Activated naive CD4-positive, alpha-beta T cell treated with anti-CD3 and anti-CD28 coated beads, Interleukin-2, amount 10 ng/mL, durations not matched to agents 7 days and 5 days (primary cell): ENCODE measurements around the gene CNN1.

Experiments
- CTCF ChIA-PET: fragments of 350-600 bp; sonication (Branson Sonifier 250); formaldehyde crosslinking; loops from one replicate; lab custom pipeline; 2021; ENCODE audit warnings: antibody characterized with exemption; lab: Charles Lee
- DNase-seq: peaks from one replicate; pipeline ENCODE4 v3.0.0-alpha.2; 2020
- H3K27ac Mint-ChIP-seq: one replicate; pipeline ENCODE4 v1.8.0; 2021; ENCODE audit warnings: mild to moderate bottlenecking, moderate library complexity, mixed read lengths
- H3K27me3 Mint-ChIP-seq: one replicate; pipeline ENCODE4 v1.8.0; 2021; ENCODE audit warnings: mild to moderate bottlenecking, mixed read lengths
- H3K36me3 Mint-ChIP-seq: one replicate; pipeline ENCODE4 v1.8.0; 2021; ENCODE audit warnings: mixed read lengths
- H3K4me1 Mint-ChIP-seq: one replicate; pipeline ENCODE4 v1.8.0; 2021; ENCODE audit warnings: mixed read lengths
- H3K4me3 Mint-ChIP-seq: one replicate; pipeline ENCODE4 v1.8.0; 2021; ENCODE audit warnings: mild to moderate bottlenecking, moderate library complexity, mixed read lengths
- H3K9me3 Mint-ChIP-seq: one replicate; pipeline ENCODE4 v1.8.0; 2021; ENCODE audit warnings: mixed read lengths

CNN1 gene

DNA sequence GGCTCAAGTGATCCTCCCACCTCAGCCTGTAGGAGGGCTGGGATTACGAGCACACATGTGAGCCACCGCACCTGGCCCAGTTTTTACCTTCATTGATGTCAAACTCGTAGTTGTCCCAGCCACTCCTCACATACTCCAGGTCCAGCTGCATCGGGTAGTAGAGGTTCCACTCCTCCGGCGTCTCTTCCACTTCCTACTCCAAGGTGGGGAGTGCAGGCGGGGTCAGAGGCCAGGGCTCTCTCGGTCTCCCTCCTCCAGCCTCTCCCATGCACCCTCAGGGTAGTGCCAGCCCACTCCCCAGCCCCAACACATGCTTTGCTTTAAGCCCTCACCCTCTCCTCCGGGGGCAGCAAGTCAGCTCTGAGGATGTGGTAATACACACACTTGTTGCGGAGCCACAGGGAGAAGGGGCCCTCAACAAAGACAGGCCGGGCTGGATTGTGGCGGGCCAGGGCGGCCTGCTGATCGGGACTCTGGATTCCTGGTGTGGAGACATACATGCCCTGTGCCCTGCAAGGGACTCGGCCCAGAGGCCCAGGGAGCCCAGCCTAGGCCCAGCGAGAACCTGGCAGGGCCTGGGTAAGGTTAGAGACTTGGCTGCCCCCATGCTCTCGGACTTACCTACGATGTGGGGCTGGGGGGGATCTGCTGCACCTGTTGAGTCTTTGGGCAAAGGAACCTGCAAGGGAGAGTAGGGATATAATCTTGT is 31.1 kb upstream of the CNN1 start:
- DNase-seq, result no peak
- CTCF ChIA-PET, result no interaction called here

GRCh38 chr19:11510444-11510843 is 28.2 kb upstream of the CNN1 start:
- DNase-seq, result no peak
- Mint-ChIP-seq H3K9me3 (no peaks in the 10 kb centered on the region), H3K27me3 (no peaks in the 10 kb centered on the region), H3K4me1 (peaks cover 14% of the 10 kb centered on the region), H3K27ac (no peak overlapping the region), H3K36me3 (peaks cover 9% of the 10 kb centered on the region), H3K4me3 (no peak overlapping the region)
- CTCF ChIA-PET, result interaction anchor here (0.8 kb wide), 1 partner anchor 15 kb away, joined by 3 read pairs; no protein-coding TSS in a partner anchor

More for the DNA sequence above, 31.1 kb upstream of the CNN1 start:
- no peaks in the 10 kb centered on the region for H3K9me3 Mint-ChIP-seq
- no peak overlapping the region for H3K27ac Mint-ChIP-seq
- H3K36me3 Mint-ChIP-seq, result peaks cover 10% of the 10 kb centered on the region
- H3K4me3 Mint-ChIP-seq, result peak overlapping the region; percentile 91
- peaks cover 26% of the 10 kb centered on the region for H3K4me1 Mint-ChIP-seq
- H3K27me3 Mint-ChIP-seq, result no peaks in the 10 kb centered on the region

- Mint-ChIP-seq H3K4me1 (no peaks in the 10 kb centered on the region), H3K4me3 (no peak overlapping the region), H3K36me3 (peaks cover 9% of the 10 kb centered on the region), H3K27ac (no peak overlapping the region), H3K9me3 (no peaks in the 10 kb centered on the region), H3K27me3 (no peaks in the 10 kb centered on the region)
- DNase-seq, result no peak
- CTCF ChIA-PET, result interaction anchor here (1.2 kb wide), 1 partner anchor 17 kb away, joined by 3 read pairs; no protein-coding TSS in a partner anchor
Measured at GRCh38 chr19:11513946-11514345, 24.7 kb upstream of the CNN1 start.

DNA sequence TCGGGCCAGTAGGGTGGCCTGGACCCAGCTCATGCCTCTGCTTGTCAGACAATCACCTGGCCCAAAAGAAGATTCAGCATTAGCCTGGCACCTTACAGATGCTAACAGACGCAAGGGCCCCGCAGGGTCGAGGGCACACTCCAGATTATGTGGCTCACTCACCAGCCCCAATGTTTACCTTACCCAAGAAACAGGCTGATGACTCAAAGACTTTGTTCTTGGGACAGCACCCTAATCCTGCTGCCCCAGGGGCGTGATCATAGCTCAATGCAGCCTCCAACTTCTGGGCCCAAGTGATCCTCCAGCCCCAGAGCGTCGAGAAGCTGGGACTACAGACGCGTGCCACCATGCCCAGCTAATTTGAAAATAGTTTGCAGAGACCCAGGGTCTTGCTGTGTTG is 19.5 kb upstream of the CNN1 start:
- Mint-ChIP-seq H3K4me3 (no peak overlapping the region), H3K27ac (no peak overlapping the region), H3K9me3 (no peaks in the 10 kb centered on the region), H3K4me1 (no peaks in the 10 kb centered on the region), H3K27me3 (no peaks in the 10 kb centered on the region), H3K36me3 (peaks cover 4% of the 10 kb centered on the region)
- DNase-seq, result no peak
- CTCF ChIA-PET, result no interaction called here

- Mint-ChIP-seq H3K9me3 (no peaks in the 10 kb centered on the region), H3K4me3 (peak within 1 kb of the TSS; percentile 84)
- CTCF ChIA-PET, result interaction anchor here (0.7 to 1.1 kb wide), 3 partner anchors 59 to 404 kb away, joined by 3 read pairs; no protein-coding TSS in a partner anchor
Measured at GRCh38 chr19:11528551-11529341, 9.9 kb upstream of the CNN1 start, which contains the start of gene ECSIT. Gene ECSIT, minus strand, starts transcription at chr19:11529134. Its CDS starts 9,964 bp downstream, at chr19:11519170.

DNA sequence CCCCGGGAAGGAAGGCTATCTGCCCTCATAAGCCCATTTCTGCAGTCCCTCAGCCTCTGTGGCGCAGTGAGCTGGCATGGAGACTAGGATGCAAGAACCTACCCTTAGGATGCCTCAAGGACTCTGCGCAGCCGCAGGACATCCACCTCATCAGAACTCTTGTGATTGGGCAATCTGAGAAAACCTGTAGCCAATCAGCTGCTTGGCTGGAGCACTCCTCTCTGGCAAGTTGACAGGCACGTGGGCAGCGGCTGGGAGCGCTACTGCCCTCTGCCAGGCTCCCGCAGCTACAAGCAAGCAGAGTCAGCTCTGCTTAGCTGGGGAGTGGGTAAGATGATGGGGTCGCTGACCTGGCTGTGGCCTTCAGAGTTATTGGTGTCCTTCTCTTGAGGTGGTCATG is 8.2 kb upstream of the CNN1 start:
- no peaks in the 10 kb centered on the region for H3K9me3 Mint-ChIP-seq
- no peak overlapping the region for H3K27ac Mint-ChIP-seq
- peaks cover 14% of the 10 kb centered on the region for H3K27me3 Mint-ChIP-seq
- peaks cover 24% of the 10 kb centered on the region for H3K4me1 Mint-ChIP-seq
- DNase-seq, result peak; percentile 58
- H3K36me3 Mint-ChIP-seq, result no peaks in the 10 kb centered on the region
- CTCF ChIA-PET, result no interaction called here
- H3K4me3 Mint-ChIP-seq, result no peak overlapping the region

More at GRCh38 chr19:11528551-11529341, 9.9 kb upstream of the CNN1 start, which contains the start of gene ECSIT:
- Mint-ChIP-seq H3K27me3 (peaks cover under 1% of the 10 kb centered on the region), H3K36me3 (no peaks in the 10 kb centered on the region), H3K4me1 (peaks cover 19% of the 10 kb centered on the region), H3K27ac (peak within 1 kb of the TSS; percentile 88)
- peak; percentile 95 for DNase-seq

DNA sequence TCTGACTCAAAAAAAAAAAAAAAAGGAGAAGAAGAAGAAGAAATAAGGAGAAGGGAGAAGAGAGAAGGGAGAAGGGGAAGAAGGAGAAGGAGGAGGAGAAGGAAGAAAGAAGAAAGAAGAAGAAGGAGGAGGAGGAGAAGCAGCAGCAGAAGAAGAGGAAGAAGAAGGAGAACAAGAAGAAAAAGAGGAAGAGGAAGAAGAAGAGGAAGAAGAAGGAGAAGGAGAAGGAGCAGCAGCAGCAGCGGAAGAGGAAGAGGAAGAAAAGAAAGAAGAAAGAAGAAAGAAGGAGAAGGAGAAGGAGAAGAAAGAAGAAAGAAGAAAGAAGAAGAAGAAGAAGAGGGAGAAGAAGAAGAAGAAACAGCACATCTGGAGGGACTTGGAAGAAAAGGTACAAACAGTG is 4.1 kb upstream of the CNN1 start:
- no peak overlapping the region for H3K4me3 Mint-ChIP-seq
- H3K9me3 Mint-ChIP-seq, result no peaks in the 10 kb centered on the region
- H3K27ac Mint-ChIP-seq, result peak overlapping the region; percentile 9
- H3K4me1 Mint-ChIP-seq, result peaks cover 16% of the 10 kb centered on the region
- peaks cover 39% of the 10 kb centered on the region for H3K27me3 Mint-ChIP-seq
- no peak for DNase-seq
- no peaks in the 10 kb centered on the region for H3K36me3 Mint-ChIP-seq
- CTCF ChIA-PET, result no interaction called here

DNA sequence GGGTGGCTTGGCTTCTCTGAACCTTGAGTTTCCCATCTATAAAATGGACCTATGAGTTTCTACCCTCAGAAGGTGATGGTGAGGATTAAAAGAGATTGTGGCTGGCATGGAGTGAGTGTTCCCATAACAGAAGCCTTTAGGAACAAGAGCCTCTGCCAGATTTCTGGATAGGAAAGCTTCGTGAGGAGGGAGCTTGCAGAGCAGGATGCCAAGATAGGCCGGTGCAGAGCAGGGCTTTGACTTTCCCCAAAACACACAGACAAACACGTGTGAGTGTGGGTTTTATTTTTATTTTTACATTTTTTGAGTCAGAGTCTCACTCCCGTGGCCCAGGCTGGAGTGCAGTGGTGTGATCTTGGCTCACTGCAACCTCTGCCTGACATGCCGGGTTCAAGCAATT is 3.7 kb upstream of the CNN1 start:
- peaks cover 43% of the 10 kb centered on the region for H3K27me3 Mint-ChIP-seq
- no peaks in the 10 kb centered on the region for H3K36me3 Mint-ChIP-seq
- CTCF ChIA-PET, result no interaction called here
- peak overlapping the region; percentile 9 for H3K27ac Mint-ChIP-seq
- no peak overlapping the region for H3K4me3 Mint-ChIP-seq
- no peak for DNase-seq
- H3K9me3 Mint-ChIP-seq, result no peaks in the 10 kb centered on the region
- peaks cover 16% of the 10 kb centered on the region for H3K4me1 Mint-ChIP-seq

- DNase-seq, result peak; percentile 85
- H3K4me3 Mint-ChIP-seq, result peak overlapping the region; percentile 29
- no peaks in the 10 kb centered on the region for H3K9me3 Mint-ChIP-seq
- peak overlapping the region; percentile 45 for H3K27ac Mint-ChIP-seq
- CTCF ChIA-PET, result interaction anchor here (0.6 to 1.8 kb wide), 14 partner anchors 9 to 185 kb away, joined by 3 to 9 read pairs (median 3); no protein-coding TSS in a partner anchor
- peaks cover 53% of the 10 kb centered on the region for H3K27me3 Mint-ChIP-seq
- H3K4me1 Mint-ChIP-seq, result peaks cover 11% of the 10 kb centered on the region
- H3K36me3 Mint-ChIP-seq, result no peaks in the 10 kb centered on the region
Measured at GRCh38 chr19:11535792-11536595, 2.7 kb upstream of the CNN1 start.

- peaks cover 64% of the 10 kb centered on the region for H3K27me3 Mint-ChIP-seq
- H3K4me3 Mint-ChIP-seq, result no peak overlapping the region
- no peaks in the 10 kb centered on the region for H3K9me3 Mint-ChIP-seq
- peaks cover 9% of the 10 kb centered on the region for H3K4me1 Mint-ChIP-seq
- no peaks in the 10 kb centered on the region for H3K36me3 Mint-ChIP-seq
- H3K27ac Mint-ChIP-seq, result no peak overlapping the region
- CTCF ChIA-PET, result no interaction called here
- no peak for DNase-seq
Measured at GRCh38 chr19:11539495-11540365, 1.1 kb downstream of the CNN1 start.

- no peak overlapping the region for H3K27ac Mint-ChIP-seq
- CTCF ChIA-PET, result no interaction called here
- peaks cover 4% of the 10 kb centered on the region for H3K4me1 Mint-ChIP-seq
- no peaks in the 10 kb centered on the region for H3K9me3 Mint-ChIP-seq
- no peaks in the 10 kb centered on the region for H3K36me3 Mint-ChIP-seq
- no peak for DNase-seq
- peaks cover 69% of the 10 kb centered on the region for H3K27me3 Mint-ChIP-seq
- no peak overlapping the region for H3K4me3 Mint-ChIP-seq
Measured at GRCh38 chr19:11540645-11541044, 2.0 kb downstream of the CNN1 start.

DNA sequence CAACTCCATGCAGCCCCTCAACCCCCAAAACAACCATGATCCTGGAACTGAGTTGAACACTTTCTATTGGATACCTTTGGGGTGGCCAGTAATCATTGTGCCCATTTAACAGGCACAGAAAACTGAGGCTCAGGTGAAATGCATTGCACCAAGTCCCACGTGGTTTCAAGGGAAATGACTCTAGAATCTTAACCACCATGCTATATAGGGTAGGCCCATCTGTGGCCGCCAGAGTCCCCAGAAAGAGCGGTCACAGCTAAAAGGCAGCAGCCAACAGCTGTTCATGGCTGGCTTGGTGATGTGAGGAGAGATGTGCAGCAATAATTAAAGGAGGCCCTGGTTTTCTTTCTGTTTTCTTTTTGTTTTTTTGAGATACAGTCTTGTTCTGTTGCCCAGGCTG is 2.6 kb downstream of the CNN1 start:
- DNase-seq, result no peak
- Mint-ChIP-seq H3K4me3 (no peak overlapping the region), H3K9me3 (no peaks in the 10 kb centered on the region), H3K27ac (no peak overlapping the region), H3K36me3 (no peaks in the 10 kb centered on the region), H3K4me1 (peaks cover 2% of the 10 kb centered on the region), H3K27me3 (peaks cover 71% of the 10 kb centered on the region)
- CTCF ChIA-PET, result no interaction called here
